ENCODE results near the gene CEACAM16.
"Not testable (repeated sequence)": the region's sequence is repeated elsewhere in the genome, so short reads cannot be mapped to it uniquely, and the experiment has no call there.

CEACAM16 gene

GRCh38 chr19:44698492-44699201 is at the start of gene CEACAM16:
CEACAM16 (plus strand) TSS chr19:44699151; CDS start chr19:44701457, 2,306 bp downstream.
- no peak for DNase-seq

- no peak for DNase-seq
Observed at GRCh38 chr19:44649578-44650145, 49.3 kb upstream of the CEACAM16 start.

- DNase-seq, result no peak
Observed at GRCh38 chr19:44653343-44653742, 45.6 kb upstream of the CEACAM16 start.

GRCh38 chr19:44653977-44654774 is 44.8 kb upstream of the CEACAM16 start:
- DNase-seq, result no peak

DNA sequence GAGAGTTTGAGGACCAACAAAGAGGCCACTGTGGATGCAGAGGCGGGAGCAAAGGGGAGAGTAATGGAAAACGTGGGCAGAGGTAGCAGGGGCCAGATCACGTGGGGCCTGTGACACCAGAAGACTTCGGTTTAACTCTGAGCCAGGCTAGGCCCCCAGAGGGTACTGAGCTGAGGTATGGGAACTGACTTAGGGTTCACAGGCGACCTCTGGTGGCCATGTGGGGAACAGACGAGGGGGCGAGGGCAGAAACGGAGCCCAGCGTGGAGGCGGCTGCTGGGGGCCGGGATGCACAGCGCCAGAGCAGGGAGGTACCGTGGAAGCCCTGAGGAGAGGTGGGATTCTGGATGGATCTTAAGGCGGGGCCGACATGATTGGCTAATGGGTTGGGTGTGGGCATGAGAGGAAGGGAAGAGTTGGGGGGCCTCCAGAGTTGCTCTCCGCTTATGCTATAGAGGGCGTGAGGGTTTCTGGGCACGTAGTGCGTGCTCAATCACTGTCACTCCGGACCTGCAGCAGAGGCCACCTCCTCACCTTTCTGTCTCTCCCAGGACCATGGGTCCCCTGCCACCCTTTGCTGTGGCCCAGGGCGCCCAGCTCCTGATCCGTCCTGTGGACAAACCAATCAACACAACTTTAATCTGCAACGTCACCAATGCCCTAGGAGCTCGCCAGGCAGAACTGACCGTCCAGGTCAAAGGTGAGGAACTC is 41.6 kb upstream of the CEACAM16 start:
- peak; percentile 11 for DNase-seq

- no peak for DNase-seq
Observed at GRCh38 chr19:44658069-44658733, 40.8 kb upstream of the CEACAM16 start.

GRCh38 chr19:44660081-44660480 is 38.9 kb upstream of the CEACAM16 start:
- no peak for DNase-seq

DNA sequence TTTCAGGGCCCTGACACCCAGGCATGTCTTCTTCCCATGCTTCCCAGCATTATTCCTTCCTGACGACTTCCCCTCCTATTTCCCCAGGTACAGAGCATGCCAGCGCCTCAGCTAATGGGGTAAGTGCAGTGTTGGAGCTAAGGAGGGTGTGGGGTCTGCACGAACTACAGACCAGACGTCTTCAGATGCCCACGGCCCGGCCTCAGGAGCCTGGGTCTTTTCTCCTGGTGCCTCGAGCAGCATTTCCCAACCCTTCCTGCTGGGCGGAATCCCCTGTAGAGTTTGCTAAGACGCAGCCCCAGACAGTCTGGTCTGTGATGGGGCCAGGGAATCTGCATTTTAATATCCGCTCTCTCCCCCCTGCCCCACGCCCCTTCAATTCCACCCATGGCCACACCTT is 37.7 kb upstream of the CEACAM16 start:
- DNase-seq, result no peak

DNA sequence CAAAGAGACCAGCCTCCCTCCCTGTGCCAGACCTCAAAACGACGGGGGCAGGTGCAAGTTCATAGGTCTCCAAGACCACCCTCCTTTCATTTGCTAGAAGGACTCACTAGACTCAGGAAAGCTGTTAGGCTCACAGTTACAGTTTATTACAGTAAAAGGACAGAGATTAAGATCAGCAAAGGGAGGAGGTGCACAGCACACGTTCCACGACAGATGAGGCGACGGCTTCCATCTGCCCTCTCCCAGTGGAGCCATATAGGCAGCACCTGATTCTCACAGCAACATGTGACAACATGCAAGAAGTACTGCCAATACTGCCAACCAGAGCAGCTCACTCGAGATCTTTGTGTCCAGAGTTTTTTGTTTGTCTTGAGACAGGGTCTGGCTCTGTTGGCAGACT is 37.0 kb upstream of the CEACAM16 start:
- DNase-seq, result no peak

DNA sequence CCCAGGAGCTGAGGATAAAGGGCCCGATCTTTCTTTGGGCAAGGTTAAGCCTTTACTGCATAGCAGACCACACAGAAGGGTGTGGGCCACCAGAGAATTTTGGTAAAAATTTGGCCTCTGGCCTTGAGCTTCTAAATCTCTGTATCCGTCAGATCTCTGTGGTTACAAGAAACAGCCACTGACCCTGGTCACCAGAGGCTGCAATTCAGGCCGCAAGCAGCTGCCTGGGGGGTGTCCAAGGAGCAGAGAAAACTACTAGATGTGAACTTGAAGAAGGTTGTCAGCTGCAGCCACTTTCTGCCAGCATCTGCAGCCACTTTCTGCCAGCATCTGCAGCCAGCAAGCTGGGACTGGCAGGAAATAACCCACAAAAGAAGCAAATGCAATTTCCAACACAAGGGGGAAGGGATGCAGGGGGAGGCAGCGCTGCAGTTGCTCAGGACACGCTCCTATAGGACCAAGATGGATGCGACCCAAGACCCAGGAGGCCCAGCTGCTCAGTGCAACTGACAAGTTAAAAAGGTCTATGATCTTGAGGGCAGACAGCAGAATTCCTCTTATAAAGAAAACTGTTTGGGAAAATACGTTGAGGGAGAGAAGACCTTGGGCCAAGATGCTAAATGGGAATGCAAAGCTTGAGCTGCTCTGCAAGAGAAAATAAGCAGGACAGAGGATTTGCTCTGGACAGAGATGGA is 36.1 kb upstream of the CEACAM16 start:
- DNase-seq, result no peak

GRCh38 chr19:44663996-44664395 is 35.0 kb upstream of the CEACAM16 start:
- no peak for DNase-seq

- DNase-seq, result no peak
Observed at GRCh38 chr19:44664976-44665375, 34.0 kb upstream of the CEACAM16 start.

DNA sequence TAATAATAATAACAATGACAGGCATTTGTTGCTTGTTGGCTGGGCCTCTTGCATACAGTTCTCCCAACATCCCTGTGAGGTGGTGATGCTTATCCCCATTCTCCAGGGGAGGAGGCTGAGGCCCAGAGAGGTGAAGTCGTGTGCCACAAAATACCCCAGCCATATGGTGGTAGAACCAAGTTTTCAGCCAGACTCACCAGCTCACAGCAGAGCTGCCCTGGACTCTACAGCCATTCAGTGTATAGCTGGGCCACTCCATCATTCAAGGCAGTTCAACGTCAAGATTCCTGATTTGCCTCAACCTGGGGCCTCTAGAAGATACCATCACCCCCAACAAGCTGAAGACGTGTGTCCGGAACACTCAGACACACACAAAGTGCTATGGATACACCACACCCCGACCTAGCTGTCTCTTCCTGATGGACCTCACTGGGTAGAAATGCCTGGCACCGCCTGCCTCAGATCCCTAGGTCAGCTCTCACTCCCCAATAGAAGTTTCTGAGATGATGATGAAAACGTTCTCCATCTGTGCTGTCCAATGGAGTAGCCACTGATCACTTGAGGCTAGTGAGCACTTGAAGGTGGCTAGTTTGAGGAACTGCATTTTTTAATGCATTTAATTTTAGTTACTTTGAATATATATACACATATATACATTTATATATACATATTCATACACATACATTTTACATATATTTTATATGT is 31.9 kb upstream of the CEACAM16 start:
- no peak for DNase-seq

- no peak for DNase-seq
Observed at GRCh38 chr19:44668985-44669764, 29.8 kb upstream of the CEACAM16 start.

- not testable (repeated sequence) for DNase-seq
Observed at GRCh38 chr19:44670027-44670426, 28.9 kb upstream of the CEACAM16 start.

GRCh38 chr19:44671400-44671799 is 27.6 kb upstream of the CEACAM16 start, which contains the start of gene CEACAM19:
CEACAM19 (plus strand) TSS chr19:44671482; CDS start chr19:44671932, 450 bp downstream.
- no peak for DNase-seq

DNA sequence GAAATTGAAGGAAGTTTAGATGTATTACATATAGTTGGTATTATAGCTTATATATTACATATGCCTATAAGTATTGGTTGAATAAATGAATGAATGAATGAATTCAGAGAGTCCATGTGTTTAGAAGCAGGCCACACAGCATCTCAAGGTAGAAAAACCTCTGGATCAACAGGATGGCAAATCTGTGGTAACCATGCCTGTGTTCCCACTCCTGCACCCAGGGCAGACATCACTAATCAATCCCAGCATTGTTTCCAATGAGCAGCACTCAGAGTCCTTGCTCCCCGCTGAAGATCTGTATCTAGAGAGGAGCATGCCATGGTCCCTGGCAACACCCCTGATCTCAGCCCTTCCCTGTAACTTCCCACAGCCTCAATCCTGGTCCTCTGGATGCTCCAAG is 26.7 kb upstream of the CEACAM16 start:
- DNase-seq, result no peak

DNA sequence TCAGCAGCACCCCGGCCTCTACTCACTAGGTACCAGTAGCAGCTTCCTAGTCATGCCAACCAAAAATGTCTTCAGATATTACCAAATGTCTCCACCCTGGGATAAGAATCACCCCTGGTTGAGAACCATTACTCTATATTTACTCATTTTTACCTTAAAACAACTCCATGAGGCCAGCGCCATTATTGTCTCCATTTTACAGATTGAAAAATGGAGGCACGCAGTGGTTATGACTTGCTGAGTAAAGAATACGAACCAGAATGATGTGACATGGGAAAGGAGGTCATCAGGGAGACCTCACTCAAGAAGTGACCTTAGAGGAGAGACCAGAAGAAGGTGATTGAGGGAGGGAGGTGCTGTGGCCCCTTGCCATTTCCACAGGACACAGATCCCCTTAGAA is 25.4 kb upstream of the CEACAM16 start:
- DNase-seq, result no peak

- DNase-seq, result no peak
Observed at GRCh38 chr19:44675521-44675920, 23.4 kb upstream of the CEACAM16 start.

GRCh38 chr19:44677019-44677811 is 21.7 kb upstream of the CEACAM16 start:
- DNase-seq, result no peak

Measured in NCI-H524 treated with DMSO at 0.1 percent for 48 hours (cell line).